ENCODE data around the gene MYL1.

The MYL1 gene

GRCh38 chr2:210264282-210264681 lies 50.7 kb downstream of the MYL1 start:
- DNase-seq: no peak

GRCh38 chr2:210263841-210264240 lies 51.1 kb downstream of the MYL1 start:
- DNase-seq: no peak

- DNase-seq: no peak
Measured at GRCh38 chr2:210262036-210262435, 52.9 kb downstream of the MYL1 start.

GRCh38 chr2:210259687-210260086 lies 55.3 kb downstream of the MYL1 start:
- DNase-seq: no peak

GRCh38 chr2:210252699-210253606 lies 62.0 kb downstream of the MYL1 start:
- DNase-seq: no peak

GRCh38 chr2:210250622-210251021 lies 64.4 kb downstream of the MYL1 start:
- DNase-seq: no peak
